ENCODE data around the gene KCNQ4.

DNA sequence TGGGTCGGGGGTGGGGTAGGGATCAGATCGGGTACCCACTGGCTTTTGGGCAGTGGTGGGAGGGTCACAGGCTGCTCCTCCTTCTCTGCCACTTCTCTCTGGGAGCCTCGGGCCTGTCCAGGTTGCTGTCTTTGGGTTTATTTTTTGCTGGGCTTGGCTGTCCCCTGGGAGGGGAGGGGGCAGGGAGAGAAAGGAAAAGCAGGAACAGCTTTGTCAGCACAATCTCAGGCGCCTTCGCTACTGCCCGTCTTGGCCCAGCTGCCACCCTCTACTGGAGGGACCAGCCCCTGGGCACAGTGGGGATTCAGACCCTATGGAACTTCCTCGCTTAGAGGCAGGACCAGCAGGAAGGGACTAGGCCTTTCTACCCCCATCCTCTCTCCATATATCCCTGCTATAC lies 8.4 kb downstream of the KCNQ4 start:
- TF ChIP-seq CTCF (IDR thresholded peaks at IDR 0.05; ENCODE audit: low read depth, low read length) (no peak), EZH2phosphoT487 (IDR thresholded peaks at IDR 0.05; ENCODE audit: low read depth) (no peak)
